NCI-H2029 treated with DMSO at 0.1 percent for 48 hours (cell line): ENCODE data around the gene IRAK1.

Experiments used
- DNase-seq: peaks from one replicate; lab custom pipeline; 2025; lab: John Stamatoyannopoulos, UW

Gene IRAK1

GRCh38 chrX:154019061-154019621 lies 561 bp downstream of the IRAK1 start:
- no peak for DNase-seq

GRCh38 chrX:154018518-154019060 lies 1.1 kb downstream of the IRAK1 start:
- no peak for DNase-seq

- no peak for DNase-seq
These were observed 1.8 kb downstream of the IRAK1 start for GRCh38 chrX:154017766-154018517.

- DNase-seq: no peak
These were observed 3.2 kb downstream of the IRAK1 start for GRCh38 chrX:154016366-154017076.

GRCh38 chrX:154015581-154016264 lies 4.0 kb downstream of the IRAK1 start:
- DNase-seq: no peak

- DNase-seq: no peak
These were observed 5.0 kb downstream of the IRAK1 start for GRCh38 chrX:154014429-154015380.

GRCh38 chrX:154013614-154014360 lies 5.9 kb downstream of the IRAK1 start:
- no peak for DNase-seq

- DNase-seq: no peak
These were observed 6.7 kb downstream of the IRAK1 start for GRCh38 chrX:154013001-154013421.

- DNase-seq: no peak
These were observed 7.2 kb downstream of the IRAK1 start for GRCh38 chrX:154012336-154012991.

- no peak for DNase-seq
These were observed 8.0 kb downstream of the IRAK1 start for GRCh38 chrX:154011376-154012335.

- no peak for DNase-seq
These were observed 9.2 kb downstream of the IRAK1 start for GRCh38 chrX:154010330-154011087.

GRCh38 chrX:154008521-154008920 lies 11.2 kb downstream of the IRAK1 start:
- DNase-seq: no peak

GRCh38 chrX:154006947-154007346 lies 12.8 kb downstream of the IRAK1 start:
- DNase-seq: no peak

GRCh38 chrX:154004315-154004714 lies 15.4 kb downstream of the IRAK1 start:
- DNase-seq: no peak

GRCh38 chrX:154002215-154002719 lies 17.4 kb downstream of the IRAK1 start:
- DNase-seq: peak; percentile 62

GRCh38 chrX:154000051-154000450 lies 19.7 kb downstream of the IRAK1 start:
- DNase-seq: no peak

GRCh38 chrX:153999359-154000037 lies 20.2 kb downstream of the IRAK1 start:
- DNase-seq: no peak
